Fibroblast of skin of back (primary cell): ENCODE data around the gene FBXO44.

Experiments
- DNase-seq: peaks from one replicate; pipeline ENCODE4 v3.0.0-alpha.2; 2013

The FBXO44 gene

GRCh38 chr1:11712285-11712684 lies 57.6 kb downstream of the FBXO44 start:
- no peak for DNase-seq
